HepG2 (cell line): ENCODE measurements around the gene ELOVL5. TPM values are rescaled to one million over a fixed set of nuclear protein-coding genes. Genes with fewer than 3 reads are reported as not detected.
A peak's percentile ranks its signal among the peaks of the same experiment; 100 is the strongest.

ENCODE experiments used
- ATAC-seq: fragments of 200-7000 bp; cut with Tn5 transposase; 3 replicates; pipeline ENCODE4 v1.9.1; 2020; ENCODE audit warnings: mild to moderate bottlenecking, moderate library complexity
- BruUV-seq: library from RNA; stranded (reverse); fragments of 400-500 nt; replicated peaks from 2 replicates; lab custom pipeline; 2021; lab: Mats Ljungman, UMichigan
- CTCF ChIA-PET: fragments of 300-600 bp; formaldehyde crosslinking; extraction: SDS; loops from one replicate; lab custom pipeline; 2021; ENCODE audit warnings: low total read pairs, inconsistent platforms, low intra/inter-chr PET ratio; lab: Yijun Ruan, JAX
- POLR2A ChIA-PET: fragments of 350-600 bp; sonication (Branson Sonifier 250); formaldehyde crosslinking; loops from one replicate; lab custom pipeline; 2020; ENCODE audit warnings: antibody characterized with exemption, inconsistent platforms; lab: Yijun Ruan, JAX
- DNase-seq: peaks from one replicate; pipeline ENCODE4 v3.0.0-alpha.2; 2015; ENCODE audit warnings: low spot score
- FAIRE-seq: peaks from 3 replicates; lab custom pipeline; 2011; peaks lifted over from hg19 to GRCh38; lab: Jason Lieb, UNC
- H2AFZ ChIP-seq: one replicate; pipeline ENCODE4 v1.6.1; 2011; ENCODE audit warnings: low read length, inconsistent platforms
- H3K27ac ChIP-seq: fragments of 300-600 bp; 3 replicates; pipeline ENCODE4 v1.8.0; 2011; ENCODE audit warnings: mixed run types, mild to moderate bottlenecking, mixed read lengths, low read length, inconsistent platforms; ENCODE audit not compliant: insufficient read depth; ENCODE audit errors: extremely low read length
- H3K27me3 ChIP-seq, 2 experiments: fragments of 200-600 bp in 1 of 2; 2 replicates in 1 of 2; 3 replicates in 1 of 2; pipeline versions ENCODE4 v1.6.0 to v1.8.0; 2011; ENCODE audit warnings: low read length in 2 of 2, mild to moderate bottlenecking in 2 of 2, moderate library complexity in 2 of 2, inconsistent platforms in 1 of 2; ENCODE audit not compliant: insufficient read depth in 2 of 2, control insufficient read depth in 1 of 2
- H3K36me3 ChIP-seq, 2 experiments: fragments of 200-600 bp in 1 of 2; replicated peaks in 1 of 2; 2 replicates in 1 of 2; 3 replicates in 1 of 2; pipeline versions ENCODE4 v1.5.1 to v1.8.0; 2011; ENCODE audit warnings: low read length in 2 of 2, inconsistent platforms in 1 of 2; ENCODE audit not compliant: insufficient read depth in 2 of 2, control insufficient read depth in 1 of 2
- H3K4me1 ChIP-seq: 2 replicates; pipeline ENCODE4 v1.5.1; 2012; ENCODE audit warnings: low read length, inconsistent platforms; ENCODE audit not compliant: insufficient read depth
- H3K4me2 ChIP-seq: 2 replicates; pipeline ENCODE4 v1.6.0; 2011; ENCODE audit warnings: low read depth, low read length, inconsistent platforms
- H3K4me3 ChIP-seq, 3 experiments: fragments of 200-600 bp in 1 of 3; sonication (generic), shearing (Covaris generic) in 1 of 3; replicated peaks in 1 of 3; 2 replicates each; pipeline ENCODE4 v1.5.1; 2011 to 2016; ENCODE audit warnings: low read length in 3 of 3, inconsistent platforms in 2 of 3, low read depth in 2 of 3, mild to moderate bottlenecking in 2 of 3, control low read depth in 1 of 3, mixed read lengths in 1 of 3; ENCODE audit not compliant: insufficient read depth in 1 of 3
- H3K79me2 ChIP-seq: one replicate; pipeline ENCODE4 v1.6.1; 2011; ENCODE audit warnings: low read length, inconsistent platforms; ENCODE audit not compliant: insufficient read depth
- H3K9ac ChIP-seq: 2 replicates; pipeline ENCODE4 v1.6.0; 2011; ENCODE audit warnings: mild to moderate bottlenecking, low read depth, low read length, inconsistent platforms; ENCODE audit not compliant: insufficient read depth
- H3K9me3 ChIP-seq: 2 replicates; pipeline ENCODE4 v1.5.1; 2012; ENCODE audit warnings: mild to moderate bottlenecking, low read length
- H4K20me1 ChIP-seq: 2 replicates; pipeline ENCODE4 v1.6.0; 2011; ENCODE audit warnings: inconsistent platforms, mild to moderate bottlenecking, low read length, moderate library complexity; ENCODE audit not compliant: insufficient read depth
- ATM ChIP-seq: fragments of 450-650 bp; IDR thresholded peaks from 2 replicates; pipeline ENCODE4 v1.7.1; 2017; ENCODE audit warnings: mild to moderate bottlenecking, borderline replicate concordance
- BHLHE40 ChIP-seq: IDR thresholded peaks from 2 replicates; pipeline ENCODE4 v1.6.1; 2011; ENCODE audit warnings: low read length, improper control_type of control experiment
- ELF3 ChIP-seq: IDR thresholded peaks from 2 replicates; pipeline ENCODE4 v1.6.1; 2016; ENCODE audit warnings: missing genetic modification reagents, missing compliant biosample characterization
- GABPA ChIP-seq, 2 experiments: IDR thresholded peaks; 2 replicates each; pipeline ENCODE4 v1.6.1; 2011 to 2016; ENCODE audit warnings: low read depth in 2 of 2, low read length in 1 of 2, missing biosample characterization in 1 of 2, missing genetic modification characterization in 1 of 2
- HDAC1 ChIP-seq: sonication (generic); formaldehyde crosslinking; IDR thresholded peaks from 2 replicates; pipeline ENCODE4 v1.5.1; 2020; ENCODE audit warnings: mild to moderate bottlenecking, missing genetic modification reagents
- HNF4A ChIP-seq: sonication (generic); formaldehyde crosslinking; IDR thresholded peaks from 2 replicates; pipeline ENCODE4 v1.4.0; 2020; ENCODE audit warnings: missing genetic modification reagents
- HNF4G ChIP-seq, 2 experiments: sonication (generic) in 1 of 2; formaldehyde crosslinking in 1 of 2; IDR thresholded peaks; 2 replicates each; pipeline versions ENCODE4 v1.4.0 to v1.6.1; 2011 to 2020; ENCODE audit warnings: borderline replicate concordance in 2 of 2, low read depth in 2 of 2, mild to moderate bottlenecking in 2 of 2, low read length in 1 of 2, missing genetic modification reagents in 1 of 2, moderate library complexity in 1 of 2
- NFE2L1 ChIP-seq: sonication (generic); formaldehyde crosslinking; IDR thresholded peaks from 2 replicates; pipeline ENCODE4 v1.4.0; 2020; ENCODE audit warnings: missing genetic modification reagents, mild to moderate bottlenecking, borderline replicate concordance
- RFX1 ChIP-seq: fragments of 450-650 bp; IDR thresholded peaks from 2 replicates; pipeline ENCODE4 v1.6.1; 2017
- SIX1 ChIP-seq: sonication (generic); formaldehyde crosslinking; IDR thresholded peaks from 2 replicates; pipeline ENCODE4 v1.4.0; 2020; ENCODE audit warnings: missing genetic modification reagents, borderline replicate concordance
- SMC3 ChIP-seq: IDR thresholded peaks from 2 replicates; pipeline ENCODE4 v1.6.1; 2011; ENCODE audit warnings: low read length, improper control_type of control experiment
- SOX13 ChIP-seq, 3 experiments: fragments of 450-650 bp in 1 of 3; sonication (generic) in 1 of 3; formaldehyde crosslinking in 1 of 3; IDR thresholded peaks in 2 of 3; conservative IDR thresholded peaks in 1 of 3; 2 replicates each; pipeline versions ENCODE4 v1.5.0 to v1.6.1; 2016 to 2020; ENCODE audit warnings: antibody characterized with exemption in 1 of 3, mild to moderate bottlenecking in 1 of 3, missing compliant biosample characterization in 1 of 3, missing genetic modification reagents in 1 of 3, moderate library complexity in 1 of 3
- SOX5 ChIP-seq: IDR thresholded peaks from 2 replicates; pipeline ENCODE4 v1.6.1; 2016; ENCODE audit warnings: borderline replicate concordance
- TARDBP ChIP-seq: sonication (generic); formaldehyde crosslinking; IDR thresholded peaks from 2 replicates; pipeline ENCODE4 v1.8.0; 2022; ENCODE audit warnings: mild to moderate bottlenecking, missing genetic modification reagents
- ZBTB44 ChIP-seq: sonication (generic); formaldehyde crosslinking; IDR thresholded peaks from 2 replicates; pipeline ENCODE4 v1.4.0; 2020; ENCODE audit warnings: missing genetic modification reagents
- ZMYM3 ChIP-seq: sonication (generic); formaldehyde crosslinking; IDR thresholded peaks from 2 replicates; pipeline ENCODE4 v1.5.1; 2020; ENCODE audit warnings: mild to moderate bottlenecking, missing genetic modification reagents
- ZNF44 ChIP-seq: sonication (generic); formaldehyde crosslinking; IDR thresholded peaks from 2 replicates; pipeline ENCODE4 v1.5.1; 2020; ENCODE audit warnings: mild to moderate bottlenecking, missing genetic modification reagents
- ZNF614 ChIP-seq: IDR thresholded peaks from 2 replicates; pipeline ENCODE4 v1.6.1; 2018; ENCODE audit warnings: missing biosample characterization, missing genetic modification reagents, inconsistent platforms, borderline replicate concordance
- ZSCAN29 ChIP-seq: sonication (generic); formaldehyde crosslinking; conservative IDR thresholded peaks from 2 replicates; pipeline ENCODE4 v1.4.0; 2020; ENCODE audit warnings: mild to moderate bottlenecking, missing genetic modification reagents
- WGBS: methylation state at CpG from one replicate; pipeline ENCODE4 v1.1.6; 2017; ENCODE audit warnings: low lambda C conversion rate; 5-methylcytosine and 5-hydroxymethylcytosine counted together
- in situ Hi-C: cut with HindIII; loops from 2 replicates; pipeline ENCODE4 v1.10.0; 2017; ENCODE audit warnings: low pct_unique_long_range_greater_than_20kb; ENCODE audit not compliant: extremely low pct_ligation_motif_present
- intact Hi-C: fragments of 100-400 bp; cut with micrococcal nuclease; formaldehyde crosslinking; loops from one replicate; pipeline ENCODE4 v1.10.0; 2022; ENCODE audit not compliant: unreplicated experiment
- polyA plus RNA-seq, 8 experiments: library from polyadenylated mRNA; depleted of rRNA in 3 of 8; stranded (reverse) in 7 of 8; unstranded in 1 of 8; fragments of >200 nt; fragmentation: Illumina TruSeq in 4 of 8; extraction: Trizol in 4 of 8; gene quantifications; 2 replicates each; pipeline versions ENCODE4 v1.2.1 to v1.2.3, GENCODE V29; 2011 to 2016; ENCODE audit warnings: low read depth in 4 of 8, missing spikeins in 1 of 8, mixed read lengths in 1 of 8; ENCODE audit not compliant: insufficient read depth in 1 of 8
- total RNA-seq, 5 experiments: library from RNA; depleted of rRNA; stranded (reverse); fragments of >200 nt; fragmentation: Illumina TruSeq; extraction: Trizol; gene quantifications; 2 replicates each; pipeline ENCODE4 v1.2.3, GENCODE V29; 2016; ENCODE audit warnings: low read depth in 1 of 5
- TF ChIP-seq, protein P1 (sequence below): IDR thresholded peaks from 2 replicates; pipeline ENCODE4 v1.6.1; 2016; ENCODE audit warnings: low read depth

The ELOVL5 gene
- total and polyA plus RNA-seq, 2 of the 13 experiments (the other 11 are each of a cell fraction or from before 2014, with no cell fraction given), result 50.1 to 72.4 TPM

- H3K27ac ChIP-seq, result peak overlapping the region; percentile 15
- no peaks in the 10 kb centered on the region for H3K27me3 ChIP-seq
- H3K36me3 ChIP-seq, result no peaks in the 10 kb centered on the region
- no peak overlapping the region for H2AFZ ChIP-seq
- DNase-seq, result peak; percentile 56
- H4K20me1 ChIP-seq, result peaks cover 11% of the 10 kb centered on the region
- H3K4me3 ChIP-seq, result no peak overlapping the region
- in situ Hi-C loops (no loop called here), intact Hi-C loops (loop anchor here (2.0 kb wide), 1 partner anchor 13 kb away; no protein-coding TSS in a partner anchor)
- ATAC-seq, result peak; percentile 93
- WGBS, result 49% methylated on average over 5 of the region's 5 CpGs
- no peak for FAIRE-seq
- BruUV-seq, result no TSS peak
- peaks cover 69% of the 10 kb centered on the region for H3K79me2 ChIP-seq
- H3K9me3 ChIP-seq, result no peaks in the 10 kb centered on the region
- CTCF ChIA-PET, result no interaction called here
- H3K9ac ChIP-seq, result no peak overlapping the region
- POLR2A ChIA-PET, result no interaction called here
- H3K4me1 ChIP-seq, result peaks cover 51% of the 10 kb centered on the region
- H3K4me2 ChIP-seq, result no peak overlapping the region
- no peak for TF ChIP-seq ZBTB44 (CRISPR knock-in tag)
- TF ChIP-seq SIX1 (CRISPR knock-in tag), result peak; percentile 15; the same call in 1 of the 2 replicates
- no peak for TF ChIP-seq TARDBP (CRISPR knock-in tag)
- TF ChIP-seq GABPA (IDR thresholded peaks at IDR 0.05; ENCODE audit: low read depth, low read length), result no peak
- TF ChIP-seq GABPA (CRISPR knock-in tag; IDR thresholded peaks at IDR 0.05; ENCODE audit: low read depth), result no peak
- no peak for TF ChIP-seq ATM
- no peak for TF ChIP-seq ZNF44 (CRISPR knock-in tag)
- peak; percentile 36; the same call in 1 of the 2 replicates for TF ChIP-seq HDAC1 (CRISPR knock-in tag)
- TF ChIP-seq HNF4G (IDR thresholded peaks at IDR 0.05; ENCODE audit: borderline replicate concordance, low read depth, low read length), result no peak
- TF ChIP-seq HNF4G (CRISPR knock-in tag; IDR thresholded peaks at IDR 0.05; ENCODE audit: borderline replicate concordance, low read depth), result no peak
- TF ChIP-seq ZSCAN29 (CRISPR knock-in tag), result 0 out of 2 replicates have a peak, but pooled peaks have one; percentile 40
- no peak for TF ChIP-seq SOX13 (IDR thresholded peaks at IDR 0.05)
- peak in 1 of 2 experiments; percentile 46; a peak in 1 of 4 replicates for TF ChIP-seq SOX13 (CRISPR knock-in tag; conservative IDR thresholded peaks at IDR 0.05 in 1 of 2, IDR thresholded peaks at IDR 0.05 in 1 of 2)
- TF ChIP-seq NFE2L1 (CRISPR knock-in tag), result no peak
- peak; percentile 47; the same call in 1 of the 2 replicates for TF ChIP-seq ZNF614 (CRISPR knock-in tag)
- no peak for TF ChIP-seq SMC3
- TF ChIP-seq, protein P1, sequence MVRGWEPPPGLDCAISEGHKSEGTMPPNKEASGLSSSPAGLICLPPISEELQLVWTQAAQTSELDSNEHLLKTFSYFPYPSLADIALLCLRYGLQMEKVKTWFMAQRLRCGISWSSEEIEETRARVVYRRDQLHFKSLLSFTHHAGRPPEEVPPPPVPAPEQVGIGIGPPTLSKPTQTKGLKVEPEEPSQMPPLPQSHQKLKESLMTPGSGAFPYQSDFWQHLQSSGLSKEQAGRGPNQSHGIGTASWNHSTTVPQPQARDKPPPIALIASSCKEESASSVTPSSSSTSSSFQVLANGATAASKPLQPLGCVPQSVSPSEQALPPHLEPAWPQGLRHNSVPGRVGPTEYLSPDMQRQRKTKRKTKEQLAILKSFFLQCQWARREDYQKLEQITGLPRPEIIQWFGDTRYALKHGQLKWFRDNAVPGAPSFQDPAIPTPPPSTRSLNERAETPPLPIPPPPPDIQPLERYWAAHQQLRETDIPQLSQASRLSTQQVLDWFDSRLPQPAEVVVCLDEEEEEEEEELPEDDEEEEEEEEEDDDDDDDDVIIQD (CRISPR knock-in tag), result peak; percentile 48; the same call in 1 of the 2 replicates
- TF ChIP-seq ELF3 (CRISPR knock-in tag), result no peak
- no peak for TF ChIP-seq ZMYM3 (CRISPR knock-in tag)
- peak; percentile 50 for TF ChIP-seq HNF4A (CRISPR knock-in tag)
- peak; percentile 39; the same call in 1 of the 2 replicates for TF ChIP-seq SOX5 (CRISPR knock-in tag)
- no peak for TF ChIP-seq BHLHE40
- TF ChIP-seq RFX1, result no peak
Measured at GRCh38 chr6:53333439-53334408, 15.0 kb downstream of the ELOVL5 start.
